GM19043 (cell line): ENCODE data around the gene RNF6.

Source experiments
- ATAC-seq: cut with Tn5 transposase; IDR thresholded peaks from one replicate; pipeline ENCODE4 v1.9.1; 2021; ENCODE audit warnings: low read depth; ENCODE audit not compliant: unreplicated experiment

The RNF6 gene

DNA sequence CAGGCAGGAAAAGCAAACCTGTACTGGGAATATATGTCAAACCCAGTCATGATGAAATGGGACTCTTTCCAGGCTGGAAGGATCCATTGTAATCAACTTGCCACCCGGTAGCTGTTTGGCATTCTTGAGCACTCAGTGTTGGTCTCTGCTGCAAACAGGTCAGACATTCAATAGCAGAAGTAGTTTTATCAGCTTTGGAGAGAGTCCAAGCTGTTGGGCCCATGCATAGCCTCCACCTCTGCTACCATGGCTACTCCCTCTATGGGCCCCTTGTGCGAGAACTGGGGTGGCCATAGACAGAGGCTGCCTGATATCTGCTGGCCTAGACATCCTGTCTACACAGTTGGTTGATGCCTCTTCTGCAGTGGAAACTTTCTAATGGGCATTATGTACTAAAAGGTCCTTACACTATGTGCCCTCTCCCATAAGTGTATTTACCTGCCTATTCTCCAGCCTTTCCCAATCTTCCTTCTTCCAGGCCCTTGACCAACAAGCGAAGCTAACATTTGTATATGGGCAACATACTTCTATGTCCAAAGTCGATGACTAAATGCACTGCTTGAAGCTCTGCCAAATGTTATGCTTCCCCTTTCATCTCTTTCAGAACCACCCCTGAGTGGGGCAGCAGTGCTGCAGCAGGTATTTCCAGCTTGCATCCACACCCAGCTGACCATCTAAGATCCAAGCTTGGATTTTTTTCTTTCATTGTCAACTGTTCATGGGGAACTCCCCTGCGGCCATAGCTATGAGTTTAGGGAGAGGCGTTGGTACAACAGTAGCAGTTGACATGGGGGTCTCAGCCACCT, 5.3 kb upstream of the RNF6 start:
- no peak for ATAC-seq

DNA sequence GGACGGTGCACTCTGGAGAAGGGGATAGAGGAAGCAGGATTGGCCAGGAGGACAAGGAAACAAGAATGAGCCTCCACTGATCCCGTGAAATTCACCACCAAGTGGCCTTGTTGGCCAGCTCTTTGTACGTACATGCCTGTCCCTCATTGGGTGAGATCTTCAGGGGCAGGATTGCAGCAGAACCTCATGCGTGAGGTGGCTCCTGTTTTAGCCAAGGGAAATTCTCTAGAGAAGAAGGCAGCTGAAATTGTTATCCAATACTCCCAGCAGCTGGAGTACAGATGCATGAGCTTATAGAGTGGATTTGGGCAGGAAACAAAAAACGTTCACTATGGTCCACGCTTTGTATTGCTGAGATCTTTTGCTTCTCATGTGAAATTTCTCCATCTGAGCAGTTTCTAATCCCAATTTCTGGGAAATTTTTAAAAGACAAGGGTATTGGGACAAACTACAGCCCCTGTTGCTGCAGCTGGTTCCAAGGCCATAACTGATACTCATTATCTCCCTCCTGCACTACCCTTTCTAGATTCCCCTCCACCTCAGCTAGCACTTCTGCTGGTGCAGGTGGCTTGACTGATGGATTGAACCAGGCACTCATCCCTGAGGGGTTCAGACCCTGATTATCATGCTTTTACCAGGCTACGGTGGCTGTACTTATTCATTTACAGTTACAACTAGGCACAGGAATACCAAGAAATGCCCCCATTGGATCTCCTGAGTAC, 3.9 kb upstream of the RNF6 start:
- ATAC-seq: no peak

DNA sequence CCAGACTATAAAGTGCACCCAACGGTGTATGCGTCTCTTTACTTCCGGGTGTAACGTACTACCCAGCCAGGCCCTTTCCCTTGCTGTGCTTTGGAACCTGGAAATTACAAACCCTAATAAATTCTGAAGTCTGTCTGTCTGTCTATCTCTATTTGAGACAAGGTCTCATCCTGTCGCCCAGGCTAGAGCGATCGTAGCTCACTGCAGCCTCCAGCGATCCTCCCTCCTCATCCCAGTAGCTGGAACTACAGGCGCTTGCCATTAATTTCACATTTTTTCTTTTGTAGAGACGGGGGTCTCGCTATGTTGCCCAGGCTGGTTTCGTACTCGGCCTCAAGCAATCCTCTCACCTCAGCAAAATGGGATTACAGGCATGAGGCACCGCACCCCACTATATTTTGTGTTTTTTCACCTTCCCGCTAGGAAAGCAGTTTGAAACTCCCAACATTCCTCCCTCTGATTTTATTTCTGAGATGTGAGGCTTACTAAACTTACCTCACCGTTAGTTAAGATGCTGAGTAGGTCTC, 469 bp upstream of the RNF6 start:
- ATAC-seq: peak; percentile 34

DNA sequence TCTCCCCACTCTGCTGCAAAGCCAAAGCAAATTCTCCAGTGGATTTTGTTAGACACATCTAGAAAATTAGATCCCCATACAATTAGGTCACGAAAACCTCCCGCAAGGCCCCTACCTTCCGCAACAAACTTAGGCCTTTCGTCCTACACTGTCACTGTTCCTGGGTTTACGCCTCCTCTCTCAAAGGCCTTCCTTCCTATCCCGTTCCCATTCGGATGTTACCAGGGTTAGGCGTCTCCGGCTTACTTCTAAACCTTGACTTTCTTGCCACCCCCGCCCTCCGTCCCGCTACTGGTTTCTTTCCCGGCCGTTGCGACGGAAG, 754 bp downstream of the RNF6 start:
- peak; percentile 11 for ATAC-seq

DNA sequence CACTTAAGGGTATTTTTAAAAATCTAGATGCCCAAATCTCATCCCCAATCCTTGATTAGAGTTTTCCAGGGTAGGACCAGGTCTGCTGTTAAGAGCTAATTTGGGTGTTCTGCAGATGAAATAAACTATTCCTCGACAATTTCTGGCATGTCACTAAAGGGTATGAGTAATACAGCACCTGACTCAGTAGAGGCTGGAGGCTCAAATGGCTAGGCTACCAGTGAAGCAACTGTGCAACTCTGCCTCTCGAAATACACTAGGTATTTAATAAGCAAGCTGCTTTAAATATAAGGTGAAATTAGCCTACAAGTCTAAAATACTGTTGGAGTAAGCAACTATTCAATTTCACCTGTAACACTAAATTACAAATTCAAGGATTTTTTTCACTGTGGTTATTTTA, 1.5 kb downstream of the RNF6 start:
- ATAC-seq: no peak

DNA sequence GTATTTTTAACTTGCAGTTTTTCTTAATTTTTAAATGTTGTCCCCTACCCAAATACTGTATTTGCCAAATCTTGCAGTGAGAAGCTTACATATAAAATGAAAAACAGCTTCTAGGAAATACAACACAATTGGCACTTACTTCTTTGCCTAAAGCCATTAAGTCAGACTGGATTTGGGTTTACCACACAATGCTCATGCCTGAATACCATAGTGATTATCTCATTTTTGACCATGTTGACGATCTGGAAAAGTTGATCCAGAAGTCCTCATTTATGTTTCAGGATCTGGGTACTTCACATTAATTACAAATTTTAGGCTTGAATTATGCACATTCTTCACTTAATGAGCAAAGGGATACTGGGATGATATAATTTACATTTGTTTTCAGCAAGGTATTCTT, 2.4 kb downstream of the RNF6 start:
- ATAC-seq: no peak

DNA sequence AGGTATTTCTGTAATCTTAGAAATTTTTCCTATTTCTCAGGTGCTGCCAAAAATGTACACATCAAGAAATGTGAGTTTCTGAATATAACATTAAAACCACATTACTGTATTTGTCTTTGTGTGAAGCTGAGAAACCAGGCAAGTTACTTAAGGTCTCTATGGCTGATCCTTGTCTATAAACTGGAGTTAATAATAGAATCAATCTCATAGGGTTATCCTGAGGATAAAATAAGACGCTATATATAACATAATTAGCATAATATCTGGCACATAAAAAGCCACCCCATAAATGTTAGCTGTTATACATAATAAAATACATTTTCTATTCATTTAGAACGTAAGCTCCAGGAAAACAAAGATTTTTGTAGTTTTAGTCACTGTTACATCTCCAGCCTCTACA, 6.1 kb downstream of the RNF6 start:
- ATAC-seq: no peak

DNA sequence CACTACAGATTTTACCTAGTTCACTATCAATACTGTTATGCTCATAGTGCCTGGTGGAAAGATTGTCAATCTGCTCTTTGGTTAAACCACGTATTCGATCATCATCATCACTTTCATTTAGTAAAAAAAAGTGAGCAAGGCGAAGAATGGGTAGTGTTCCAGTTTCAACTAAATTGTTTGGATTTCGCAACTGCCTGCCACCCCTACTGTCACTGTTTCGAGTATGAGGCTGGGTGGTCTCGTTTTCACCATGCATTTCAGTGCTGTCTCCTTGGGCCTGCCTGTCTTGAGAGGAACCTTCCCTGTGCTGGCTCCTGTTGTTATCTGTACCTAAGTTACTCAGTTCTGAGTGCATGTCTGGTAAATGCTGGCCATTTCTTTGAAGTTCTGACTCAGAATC, 8.1 kb downstream of the RNF6 start:
- no peak for ATAC-seq

DNA sequence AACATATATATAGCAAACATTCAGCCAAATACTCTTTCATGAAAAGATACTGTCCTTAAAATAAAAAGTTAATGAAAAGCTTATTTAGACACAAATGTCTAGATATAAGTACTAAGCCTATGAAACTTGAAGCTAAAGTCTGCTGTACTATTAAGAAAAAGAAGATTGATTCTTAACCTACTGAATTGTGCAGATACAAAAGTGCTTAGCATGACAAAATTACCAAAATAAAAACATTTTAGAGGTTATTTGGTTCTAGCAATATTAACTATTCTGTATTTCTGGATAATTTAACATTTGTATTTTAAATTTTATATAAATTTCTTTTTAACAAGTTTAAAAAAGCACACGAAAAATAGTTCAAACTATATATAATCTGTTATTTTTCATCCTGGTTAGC, 8.8 kb downstream of the RNF6 start:
- ATAC-seq: no peak

DNA sequence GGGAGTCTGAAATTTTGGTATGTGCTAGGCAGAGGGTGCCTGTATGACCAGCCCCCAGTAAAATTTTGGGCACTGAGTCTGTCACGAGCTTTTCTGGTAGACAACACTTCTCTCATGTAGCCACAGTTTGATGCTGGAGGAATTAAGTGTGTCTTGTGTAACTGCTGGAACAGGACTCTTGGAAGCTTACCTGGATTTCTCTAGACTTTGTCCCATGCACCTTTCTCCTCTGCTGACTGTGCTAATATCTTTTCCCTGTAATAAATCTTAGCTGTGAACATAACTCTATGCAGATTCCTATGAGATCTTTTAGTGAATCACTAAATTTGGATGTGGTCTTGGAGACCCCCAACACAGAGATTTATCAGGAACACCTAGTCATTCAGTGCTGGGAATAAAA, 13.8 kb downstream of the RNF6 start:
- no peak for ATAC-seq

DNA sequence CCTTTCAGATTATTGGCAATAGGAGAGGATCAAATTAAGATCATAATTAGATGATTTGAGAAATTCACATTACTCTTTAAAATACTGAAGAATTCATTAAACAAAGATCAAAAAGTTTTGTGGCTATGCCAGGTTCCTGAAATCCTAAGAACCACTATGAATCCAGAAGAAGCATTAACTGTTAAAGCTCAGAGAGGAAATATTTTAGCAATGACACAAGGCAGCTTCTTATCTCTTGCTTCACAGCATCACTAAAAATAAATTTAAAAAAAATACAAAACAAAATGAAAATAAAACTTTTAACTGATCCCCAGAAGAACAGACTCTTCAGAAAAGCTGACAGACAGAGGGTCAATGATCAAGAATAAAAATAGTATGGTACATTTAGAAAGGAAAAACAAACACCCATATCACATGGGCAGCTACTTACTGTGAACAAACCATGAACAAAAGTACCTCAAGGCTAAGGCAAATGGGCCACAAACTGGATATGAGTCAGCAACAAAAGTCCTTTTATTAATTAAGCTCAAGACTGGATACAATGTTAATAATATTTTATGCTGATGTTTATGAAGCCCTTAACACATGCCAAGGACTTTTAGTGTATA, 19.6 kb downstream of the RNF6 start:
- no peak for ATAC-seq

DNA sequence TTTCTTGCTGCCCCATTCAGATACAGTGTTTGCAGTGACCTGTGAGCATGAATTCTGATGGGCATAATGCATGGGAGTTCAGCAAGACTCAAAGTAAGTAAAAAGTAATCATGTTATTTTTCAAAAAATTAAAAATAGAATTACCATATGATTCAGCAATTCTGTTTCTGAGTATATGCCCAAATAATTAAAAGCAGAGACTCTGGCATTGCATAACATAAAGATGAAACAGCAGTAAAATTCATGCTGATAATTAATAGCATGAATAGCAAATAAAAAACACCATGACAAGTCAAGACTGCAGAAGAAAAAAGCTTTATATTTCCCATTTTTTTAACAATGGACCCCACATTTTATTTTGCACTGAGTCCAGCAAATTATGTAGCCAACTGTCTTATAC, 21.3 kb downstream of the RNF6 start:
- ATAC-seq: no peak

DNA sequence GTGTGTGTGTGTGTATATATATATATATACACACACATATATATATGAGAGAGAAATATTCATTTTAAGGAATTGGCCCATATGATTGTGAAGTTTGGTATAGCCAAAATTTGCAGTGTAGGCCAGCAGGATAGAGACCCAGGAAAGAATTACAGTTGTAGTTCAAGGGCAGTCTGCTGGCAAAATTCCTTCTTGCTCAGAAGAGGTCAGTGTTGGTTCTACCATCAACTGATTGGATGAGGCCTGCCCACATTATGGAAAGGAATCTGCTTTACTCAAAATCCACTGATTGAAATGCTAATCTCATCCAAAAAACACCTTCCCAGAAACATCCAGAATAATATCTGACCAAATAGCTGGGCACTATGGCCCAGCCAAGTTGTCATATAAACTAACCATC, 24.0 kb downstream of the RNF6 start:
- ATAC-seq: no peak

DNA sequence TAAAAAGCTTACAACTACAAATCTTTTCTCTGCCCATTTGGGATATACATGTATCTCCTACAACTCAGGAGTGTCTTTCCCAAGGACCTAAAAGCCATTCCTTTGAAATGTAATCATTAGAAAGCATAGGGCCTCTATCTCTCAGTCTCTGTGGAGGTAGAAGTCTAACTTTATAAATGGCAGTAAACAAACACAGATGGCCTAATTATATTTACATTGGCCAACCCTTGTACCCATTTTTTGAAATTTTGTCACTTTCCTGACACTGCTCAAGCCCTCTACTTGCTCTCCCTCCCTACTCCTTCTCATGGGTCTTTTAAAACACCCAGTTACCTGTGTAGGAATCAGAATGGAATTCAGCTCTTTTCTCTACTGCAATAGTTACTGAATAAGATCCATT, 24.8 kb downstream of the RNF6 start:
- ATAC-seq: no peak

DNA sequence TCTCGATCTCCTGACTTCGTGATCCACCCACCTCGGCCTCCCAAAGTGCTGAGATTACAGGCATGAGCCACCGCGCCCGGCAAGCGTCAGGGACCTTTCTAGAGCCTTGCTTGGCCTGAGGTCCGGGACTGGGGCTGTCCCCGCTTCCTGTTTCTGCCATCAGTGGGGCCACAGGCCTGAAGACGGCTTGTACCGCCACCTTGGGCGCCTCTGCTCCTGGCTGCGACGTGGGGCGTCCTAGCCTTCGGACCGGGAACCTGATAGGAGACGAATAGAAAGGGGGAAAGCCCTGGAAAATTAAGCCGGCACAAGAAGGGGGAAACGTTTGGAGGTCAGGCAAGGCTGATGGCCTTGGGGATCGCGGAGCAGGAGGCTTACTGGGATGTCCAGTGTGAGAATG, 35.1 kb downstream of the RNF6 start:
- peak; percentile 14 for ATAC-seq

DNA sequence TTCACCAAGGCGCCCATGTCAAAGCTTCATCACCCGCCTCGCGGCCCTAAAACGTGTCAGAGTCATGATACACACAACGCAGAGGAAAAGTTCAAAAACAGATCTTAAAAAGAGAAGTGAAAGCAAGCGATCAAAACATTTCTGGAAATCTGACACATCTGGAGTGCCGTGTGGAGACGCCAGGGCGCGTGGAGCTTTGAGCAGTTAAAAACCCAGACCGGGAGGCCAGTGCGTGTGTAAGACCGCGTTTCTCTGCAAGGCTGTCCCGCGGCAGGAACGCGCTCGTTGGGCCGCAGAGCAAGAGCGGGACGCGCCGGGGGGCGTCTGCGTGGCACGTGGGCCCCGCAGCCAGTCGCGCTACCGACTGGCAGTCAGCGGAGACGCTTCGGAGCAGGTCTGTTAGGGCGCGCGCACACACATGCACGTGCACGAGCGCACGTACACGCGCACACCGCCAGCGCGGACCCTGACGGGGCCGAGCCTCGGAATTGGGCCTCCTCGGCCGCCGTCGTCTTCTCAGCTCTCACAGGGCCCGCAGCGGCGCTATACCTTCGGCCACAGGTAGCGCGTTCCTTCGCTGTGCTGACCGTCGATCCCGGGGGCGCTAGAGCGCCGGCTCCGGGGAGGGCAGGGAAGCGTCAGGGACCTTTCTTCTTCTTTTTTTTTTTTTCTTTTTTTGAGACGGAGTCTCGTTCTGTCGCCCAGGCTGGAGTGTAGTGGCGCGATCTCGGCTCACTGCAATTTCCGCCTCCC, 35.8 kb downstream of the RNF6 start:
- ATAC-seq: peak; percentile 67

DNA sequence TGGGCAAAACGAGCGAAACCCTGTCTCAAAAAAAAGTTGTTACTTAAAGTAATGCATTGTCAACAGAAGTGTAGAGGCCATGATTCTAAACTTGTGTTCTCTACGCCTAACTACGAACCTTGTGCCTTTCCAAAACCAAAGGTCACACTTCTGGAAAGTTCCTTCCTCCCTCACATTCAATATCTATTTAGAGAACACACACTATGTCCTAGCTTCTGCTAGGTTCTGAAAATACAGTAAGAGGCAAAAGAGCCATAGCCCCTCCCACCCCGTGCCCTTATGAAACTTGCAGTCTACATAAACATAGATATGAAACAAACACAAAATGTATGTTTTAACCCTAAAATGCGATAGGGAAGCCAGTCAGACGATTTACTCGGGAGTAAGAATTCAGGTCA, 36.4 kb downstream of the RNF6 start:
- ATAC-seq: no peak

DNA sequence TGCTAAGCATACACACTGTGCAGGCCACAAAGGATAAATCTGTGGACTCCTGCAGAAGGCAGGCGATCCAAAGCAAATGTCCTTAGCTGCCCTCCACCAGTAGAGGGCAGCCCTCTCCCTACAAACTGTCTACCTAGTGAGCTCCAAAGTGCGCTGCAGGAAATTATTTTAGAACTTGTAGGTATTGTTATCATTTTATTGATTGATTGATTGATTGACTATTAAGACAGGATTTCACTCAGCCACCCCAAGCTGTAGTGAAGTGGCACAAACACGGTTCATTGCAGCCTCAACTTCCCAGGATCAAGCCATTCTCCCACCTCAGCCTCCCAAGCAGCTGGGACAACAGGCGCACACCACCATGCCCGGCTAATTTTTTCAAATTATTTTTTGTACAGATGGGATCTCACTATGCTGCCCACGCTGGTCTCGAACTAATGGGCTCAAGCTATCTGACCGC, 37.3 kb downstream of the RNF6 start:
- peak; percentile 41 for ATAC-seq

DNA sequence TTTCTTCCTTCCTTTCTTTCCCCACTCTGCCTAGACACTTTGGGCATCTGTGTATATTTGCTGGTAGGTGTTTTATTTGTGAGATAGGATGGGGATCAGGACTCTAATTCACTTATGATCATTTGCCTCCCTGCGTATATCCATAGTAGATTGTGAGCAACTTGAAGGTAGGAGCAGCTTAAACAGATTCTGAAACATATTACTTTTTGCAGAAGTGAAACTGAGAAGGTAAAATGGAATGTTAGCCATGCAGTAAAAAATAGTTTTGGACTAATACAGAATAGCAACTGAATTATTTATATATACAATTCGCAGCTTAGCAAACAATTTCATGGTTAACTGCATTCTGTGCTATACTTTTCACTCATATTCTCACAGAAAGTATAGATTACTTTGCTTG, 38.7 kb downstream of the RNF6 start:
- no peak for ATAC-seq

DNA sequence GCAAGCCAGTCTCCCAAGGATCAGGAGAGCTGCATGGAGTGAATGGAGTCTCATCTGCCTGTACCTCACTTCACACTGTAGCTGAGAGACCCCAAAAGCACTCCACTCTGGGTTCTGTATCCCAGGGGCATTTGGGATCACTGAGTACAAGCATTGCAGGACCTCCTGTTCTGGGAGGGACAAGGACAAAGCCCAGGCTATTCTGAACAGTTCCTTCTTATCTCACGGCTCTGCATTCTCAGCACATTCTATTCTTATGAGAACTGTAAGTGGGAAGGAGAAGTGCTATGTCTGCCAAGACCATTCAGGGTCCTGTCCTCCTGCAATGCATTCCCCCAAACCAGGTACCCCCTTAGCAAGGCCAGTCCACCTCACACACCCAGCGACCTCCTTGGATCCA, 42.8 kb downstream of the RNF6 start:
- no peak for ATAC-seq

DNA sequence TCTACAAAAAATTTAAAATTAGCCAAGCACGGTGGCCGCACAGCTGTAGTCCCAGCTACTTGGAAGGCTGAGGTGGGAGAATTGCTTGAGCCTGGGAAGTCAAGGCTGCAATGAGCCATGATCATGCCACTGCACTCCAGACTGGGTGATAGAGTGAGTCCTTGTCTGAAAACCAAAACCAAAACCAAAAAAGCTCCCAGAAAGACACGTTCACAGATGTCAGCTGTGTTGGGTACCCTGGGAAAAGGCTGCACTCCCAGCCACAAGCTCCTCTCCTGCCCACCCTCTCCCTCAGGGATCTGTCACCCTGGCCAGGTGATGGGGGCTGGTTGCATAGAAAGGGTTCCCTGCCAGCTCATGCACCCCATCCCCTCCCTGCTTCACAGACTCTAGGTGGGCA, 53.3 kb downstream of the RNF6 start:
- no peak for ATAC-seq
